Dendritic cell treated with granulocyte-macrophage colony-stimulating factor and Interleukin-4, amounts not matched to agents 40 ng/mL and 50 ng/mL, for 4 days (primary cell): ENCODE data around the gene TAF11L8.
"Not testable (repeated sequence)": the region's sequence is repeated elsewhere in the genome, so short reads cannot be mapped to it uniquely, and the experiment has no call there.

ENCODE experiments used
- H3K27ac Mint-ChIP-seq: one replicate; pipeline ENCODE4 v1.8.0; 2022; ENCODE audit warnings: mild to moderate bottlenecking, mixed read lengths
- H3K27me3 Mint-ChIP-seq: one replicate; pipeline ENCODE4 v1.8.0; 2022; ENCODE audit warnings: mild to moderate bottlenecking, mixed read lengths
- H3K36me3 Mint-ChIP-seq: one replicate; pipeline ENCODE4 v1.8.0; 2022; ENCODE audit warnings: low read depth, mixed read lengths
- H3K4me1 Mint-ChIP-seq: one replicate; pipeline ENCODE4 v1.8.0; 2022; ENCODE audit warnings: low read depth, mixed read lengths
- H3K4me3 Mint-ChIP-seq: one replicate; pipeline ENCODE4 v1.8.0; 2022; ENCODE audit warnings: mild to moderate bottlenecking, moderate library complexity, mixed read lengths
- H3K9me3 Mint-ChIP-seq: one replicate; pipeline ENCODE4 v1.8.0; 2022; ENCODE audit warnings: mixed read lengths
- intact Hi-C: fragments of 100-400 bp; cut with micrococcal nuclease; formaldehyde crosslinking; loops from one replicate; pipeline ENCODE4 v1.15.0; 2022

Gene TAF11L8

GRCh38 chr5:17590860-17591259 lies at the start of gene TAF11L8:
TAF11L8 (minus strand) TSS chr5:17590960.
- H3K4me3 Mint-ChIP-seq, H3K27me3 Mint-ChIP-seq, H3K36me3 Mint-ChIP-seq, H3K27ac Mint-ChIP-seq, H3K9me3 Mint-ChIP-seq, intact Hi-C loops, H3K4me1 Mint-ChIP-seq: not testable (repeated sequence)

- Mint-ChIP-seq H3K4me1 (no peaks in the 10 kb centered on the region), H3K9me3 (peaks cover 17% of the 10 kb centered on the region), H3K4me3 (no peak within 1 kb of the TSS), H3K36me3 (no peaks in the 10 kb centered on the region), H3K27ac (no peak within 1 kb of the TSS), H3K27me3 (no peaks in the 10 kb centered on the region)
- intact Hi-C loops, result no loop called here
These were observed 43.4 kb upstream of the TAF11L8 start, which contains the start of gene TAF11L14 for GRCh38 chr5:17634160-17634559. TAF11L14 (plus strand) TSS chr5:17634460.

- H3K4me1 Mint-ChIP-seq, H3K27ac Mint-ChIP-seq, intact Hi-C loops, H3K27me3 Mint-ChIP-seq, H3K36me3 Mint-ChIP-seq, H3K4me3 Mint-ChIP-seq: not testable (repeated sequence)
- H3K9me3 Mint-ChIP-seq, result peaks cover 17% of the 10 kb centered on the region
These were observed 41.0 kb upstream of the TAF11L8 start, which contains the start of gene TAF11L13 for GRCh38 chr5:17631788-17632187. TAF11L13 (plus strand) TSS chr5:17632088.

DNA sequence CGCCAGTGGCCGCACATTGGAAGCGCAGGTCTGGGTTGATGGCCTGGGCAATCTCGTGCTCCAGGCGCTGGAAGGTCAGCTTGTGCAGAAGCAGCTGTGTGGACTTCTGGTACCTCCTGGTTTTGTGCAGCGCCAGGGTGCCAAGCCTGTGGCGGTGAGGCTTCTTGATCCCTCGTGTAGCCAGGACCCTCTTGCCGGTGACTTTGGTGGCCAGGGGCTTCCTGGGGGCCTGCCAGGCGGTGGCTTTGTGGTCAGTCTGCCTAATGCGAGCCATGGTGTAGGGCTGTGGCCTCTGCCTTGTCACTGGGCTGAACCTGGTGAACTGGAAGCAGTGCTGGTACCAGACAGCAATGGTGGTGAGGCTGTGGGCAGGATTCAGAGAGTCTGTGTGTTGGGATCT lies 34.9 kb upstream of the TAF11L8 start:
- Mint-ChIP-seq H3K4me1 (no peaks in the 10 kb centered on the region), H3K27me3 (no peaks in the 10 kb centered on the region), H3K4me3 (no peak overlapping the region), H3K36me3 (no peaks in the 10 kb centered on the region), H3K27ac (no peak overlapping the region), H3K9me3 (peaks cover 19% of the 10 kb centered on the region)
- intact Hi-C loops, result no loop called here

GRCh38 chr5:17620627-17621026 lies 29.9 kb upstream of the TAF11L8 start:
- Mint-ChIP-seq H3K27me3 (no peaks in the 10 kb centered on the region), H3K36me3 (no peaks in the 10 kb centered on the region), H3K4me1 (no peaks in the 10 kb centered on the region), H3K4me3 (no peak overlapping the region), H3K27ac (no peak overlapping the region), H3K9me3 (peaks cover 27% of the 10 kb centered on the region)
- intact Hi-C loops, result no loop called here

DNA sequence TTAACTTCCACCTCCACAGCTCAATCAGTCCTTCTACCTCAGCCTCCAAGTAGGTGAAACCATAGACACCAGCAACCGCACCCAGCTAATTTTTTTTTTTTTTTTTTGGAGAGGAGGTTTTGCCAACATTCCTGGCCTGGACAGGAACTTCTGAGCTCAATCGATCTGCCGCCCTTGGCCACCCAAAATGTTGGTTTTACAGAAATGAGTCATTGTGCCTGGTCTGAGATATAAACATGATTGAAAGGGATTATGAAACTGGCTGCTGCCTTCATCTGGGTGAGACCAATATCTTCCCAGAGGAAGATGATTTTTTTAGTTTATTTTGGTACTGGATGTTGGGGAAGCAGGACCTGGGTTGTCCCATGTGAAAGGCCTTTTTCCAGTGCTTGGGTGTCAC lies 28.6 kb upstream of the TAF11L8 start:
- Mint-ChIP-seq H3K9me3 (peaks cover 36% of the 10 kb centered on the region), H3K27me3 (no peaks in the 10 kb centered on the region), H3K4me1 (no peaks in the 10 kb centered on the region), H3K27ac (no peak overlapping the region), H3K36me3 (no peaks in the 10 kb centered on the region), H3K4me3 (no peak overlapping the region)
- intact Hi-C loops, result no loop called here

GRCh38 chr5:17614872-17615605 lies 24.3 kb upstream of the TAF11L8 start:
- Mint-ChIP-seq H3K27me3 (no peaks in the 10 kb centered on the region), H3K4me1 (no peaks in the 10 kb centered on the region), H3K9me3 (peaks cover 16% of the 10 kb centered on the region), H3K4me3 (no peak overlapping the region), H3K27ac (no peak overlapping the region), H3K36me3 (no peaks in the 10 kb centered on the region)
- intact Hi-C loops, result no loop called here

GRCh38 chr5:17610092-17610491 lies 19.3 kb upstream of the TAF11L8 start, which contains the start of gene TAF11L12:
TAF11L12 (plus strand) TSS chr5:17610392.
- intact Hi-C loops, H3K36me3 Mint-ChIP-seq, H3K4me1 Mint-ChIP-seq, H3K9me3 Mint-ChIP-seq, H3K27ac Mint-ChIP-seq, H3K4me3 Mint-ChIP-seq, H3K27me3 Mint-ChIP-seq: not testable (repeated sequence)

- H3K36me3 Mint-ChIP-seq, intact Hi-C loops, H3K9me3 Mint-ChIP-seq, H3K27me3 Mint-ChIP-seq, H3K4me3 Mint-ChIP-seq, H3K27ac Mint-ChIP-seq, H3K4me1 Mint-ChIP-seq: not testable (repeated sequence)
These were observed 16.7 kb upstream of the TAF11L8 start for GRCh38 chr5:17607461-17607860.

DNA sequence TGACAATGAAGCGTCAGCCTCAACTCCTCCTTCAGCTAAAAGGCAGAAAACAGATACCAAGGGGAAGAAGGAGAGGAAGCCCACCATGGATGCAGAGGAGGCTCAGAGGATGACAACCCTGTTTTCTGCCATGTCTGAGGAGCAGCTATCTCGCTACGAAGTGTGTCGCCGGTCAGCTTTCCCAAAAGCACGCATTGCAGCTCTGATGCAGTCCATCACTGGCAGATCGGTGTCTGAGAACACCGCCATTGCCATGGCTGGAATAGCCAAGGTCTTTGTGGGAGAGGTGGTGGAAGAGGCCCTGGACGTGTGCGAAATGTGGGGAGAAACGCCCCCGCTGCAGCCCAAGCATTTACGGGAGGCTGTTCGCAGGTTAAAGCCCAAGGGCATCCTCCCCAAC lies 14.2 kb upstream of the TAF11L8 start:
- Mint-ChIP-seq H3K4me1 (no peaks in the 10 kb centered on the region), H3K9me3 (peaks cover under 1% of the 10 kb centered on the region), H3K27me3 (no peaks in the 10 kb centered on the region), H3K27ac (no peak overlapping the region), H3K4me3 (no peak overlapping the region), H3K36me3 (no peaks in the 10 kb centered on the region)
- intact Hi-C loops, result no loop called here

DNA sequence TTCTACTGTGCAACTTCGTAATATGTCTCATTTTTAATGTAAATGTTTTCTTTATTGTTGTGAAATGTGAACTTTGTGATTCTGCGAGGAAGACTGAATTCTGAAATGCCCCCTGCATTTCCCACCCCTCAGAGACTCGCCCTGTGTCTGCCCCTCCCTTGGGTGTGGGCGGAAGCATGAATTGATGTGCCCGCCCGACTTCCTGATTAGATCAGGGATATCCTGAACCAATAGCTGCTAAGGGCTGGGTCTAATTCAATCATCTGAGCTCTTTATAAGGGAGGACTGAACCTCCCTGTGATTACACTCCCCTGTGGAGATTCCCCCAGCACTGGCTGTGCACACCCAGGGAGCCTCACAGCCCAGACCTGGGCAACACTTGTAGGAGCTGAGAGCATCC lies 13.1 kb upstream of the TAF11L8 start, which contains the start of gene TAF11L11:
Gene TAF11L11 (plus strand): TSS at position 304 of the 400 bp plus-strand sequence.
- not testable (repeated sequence) for H3K4me3 Mint-ChIP-seq, H3K4me1 Mint-ChIP-seq
- peaks cover 11% of the 10 kb centered on the region for H3K9me3 Mint-ChIP-seq

DNA sequence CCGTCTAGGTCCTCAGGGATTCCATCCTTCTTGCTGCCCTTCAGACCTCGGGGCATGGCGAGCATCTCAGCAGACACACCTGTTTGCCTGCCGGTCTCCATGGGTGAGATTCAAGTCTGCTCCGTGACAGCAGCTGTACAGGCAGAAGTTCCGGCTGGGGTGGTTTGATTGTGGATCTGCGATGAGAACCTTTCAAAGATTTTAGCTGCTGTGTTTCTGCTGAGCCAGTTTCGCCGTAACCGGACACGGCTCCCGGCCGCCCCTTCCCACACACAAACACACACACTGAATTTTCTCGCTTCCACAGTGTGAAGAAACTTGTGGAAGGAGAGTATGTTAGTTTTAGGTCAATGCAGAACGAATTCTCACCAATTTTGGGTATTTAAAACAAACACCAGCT lies 7.0 kb upstream of the TAF11L8 start, which contains the start of gene TAF11L10:
Gene TAF11L10 (minus strand): TSS at position 101 of the 400 bp plus-strand sequence.
- H3K27me3 Mint-ChIP-seq, intact Hi-C loops, H3K27ac Mint-ChIP-seq, H3K36me3 Mint-ChIP-seq, H3K4me3 Mint-ChIP-seq, H3K4me1 Mint-ChIP-seq: not testable (repeated sequence)
- H3K9me3 Mint-ChIP-seq, result peaks cover 11% of the 10 kb centered on the region

More for the DNA sequence above, 13.1 kb upstream of the TAF11L8 start, which contains the start of gene TAF11L11:
- H3K27me3 Mint-ChIP-seq, intact Hi-C loops, H3K36me3 Mint-ChIP-seq, H3K27ac Mint-ChIP-seq: not testable (repeated sequence)

- H3K9me3 Mint-ChIP-seq, H3K27me3 Mint-ChIP-seq, H3K36me3 Mint-ChIP-seq, H3K4me3 Mint-ChIP-seq, intact Hi-C loops, H3K4me1 Mint-ChIP-seq, H3K27ac Mint-ChIP-seq: not testable (repeated sequence)
These were observed 3.5 kb upstream of the TAF11L8 start, which contains the start of gene TAF11L9 for GRCh38 chr5:17594255-17594654. TAF11L9 (minus strand) TSS chr5:17594394.

- H3K9me3 Mint-ChIP-seq, H3K4me3 Mint-ChIP-seq, H3K27ac Mint-ChIP-seq, H3K36me3 Mint-ChIP-seq, intact Hi-C loops, H3K4me1 Mint-ChIP-seq, H3K27me3 Mint-ChIP-seq: not testable (repeated sequence)
These were observed 5.1 kb downstream of the TAF11L8 start, which contains the start of gene TAF11L7 for GRCh38 chr5:17585658-17586057. TAF11L7 (minus strand) TSS chr5:17585758.
